ENCODE results near the gene NDUFB2. TPM values are rescaled to one million over a fixed set of nuclear protein-coding genes. Genes with fewer than 3 reads are reported as not detected.

Gene NDUFB2
- total RNA-seq, 1 experiment from 2014 or later, result 296 TPM

DNA sequence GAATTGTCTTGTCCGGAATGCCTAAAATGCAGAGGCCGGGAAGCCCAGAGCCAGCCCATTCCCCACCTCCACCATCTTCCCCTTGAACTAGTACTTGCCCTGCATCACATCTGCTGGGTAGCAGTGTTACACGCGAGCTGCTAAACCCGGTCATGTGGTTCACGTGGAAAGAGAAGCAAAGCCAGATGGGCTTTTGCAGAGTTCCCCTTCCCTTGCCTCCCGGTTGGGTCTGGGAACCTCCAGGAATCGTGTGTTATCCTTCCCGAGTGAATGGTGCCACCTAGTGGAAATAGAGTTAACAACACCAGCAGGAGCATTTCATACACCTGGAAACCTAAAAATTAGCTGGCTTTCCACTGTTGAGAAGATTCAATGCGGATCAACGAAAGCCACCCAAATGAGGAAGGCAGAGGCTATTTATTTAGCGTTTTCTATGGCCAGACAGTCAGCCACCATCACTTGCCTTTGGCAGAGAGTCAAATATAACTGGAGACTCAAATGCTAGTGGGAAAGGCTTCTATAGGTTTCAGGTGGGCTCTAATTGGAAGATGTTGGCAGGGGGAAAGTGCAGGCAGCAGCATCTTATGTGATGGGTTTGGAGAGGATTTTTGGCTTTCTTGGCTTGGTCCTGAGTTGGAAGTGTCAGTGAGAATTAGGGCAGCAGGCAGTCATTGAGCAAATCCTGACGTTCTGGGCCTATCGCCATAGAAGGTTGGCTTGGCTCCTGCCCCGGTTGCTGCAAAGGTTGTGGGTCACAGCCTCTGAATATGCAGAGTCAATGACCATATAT, 43.0 kb upstream of the NDUFB2 start:
- peak; percentile 87 for DNase-seq
- H3K9ac ChIP-seq (ENCODE audit: low read length), result no peak overlapping the region

GRCh38 chr7:140654109-140654387, 42.5 kb upstream of the NDUFB2 start:
- Histone ChIP-seq H4K20me1 (ENCODE audit: low read length) (no peaks in the 10 kb centered on the region), H3K79me2 (ENCODE audit: low read length) (no peaks in the 10 kb centered on the region), H3K4me3 (ENCODE audit: low read length) (no peak overlapping the region), H3K9me3 (ENCODE audit: low read length) (no peaks in the 10 kb centered on the region), H3K9ac (ENCODE audit: low read length) (no peak overlapping the region), H3F3A (ENCODE audit: low read length, unreplicated experiment) (no peaks in the 10 kb centered on the region), H3K27me3 (ENCODE audit: low read length) (no peaks in the 10 kb centered on the region), H2AFZ (ENCODE audit: low read length) (no peak overlapping the region), H3K9me2 (replicated peaks; ENCODE audit: low read length) (no peaks in the 10 kb centered on the region), H3K27ac (ENCODE audit: low read length) (no peak overlapping the region), H3K4me1 (ENCODE audit: insufficient read depth, low read length) (peaks cover 26% of the 10 kb centered on the region), H3K4me2 (ENCODE audit: low read length) (no peak overlapping the region), H3K36me3 (ENCODE audit: low read depth, low read length) (no peaks in the 10 kb centered on the region)
- no TSS peak for BruUV-seq (replicated peaks)
- POLR2A ChIA-PET (ENCODE audit: unreplicated experiment), result no interaction called here
- intact Hi-C loops (cut with micrococcal nuclease), result loop anchor here (5.0 kb wide), 1 partner anchor 47 kb away; no protein-coding TSS in a partner anchor
- DNase-seq (no peak), ATAC-seq (no peak)
- TF ChIP-seq EZH2 (IDR thresholded peaks at IDR 0.05; ENCODE audit: low read length, unreplicated experiment) (no peak), EZH2phosphoT487 (IDR thresholded peaks at IDR 0.05; ENCODE audit: borderline replicate concordance, low read length) (no peak), CTCF (conservative IDR thresholded peaks at IDR 0.05; ENCODE audit: low read depth, low read length) (no peak)
- CTCF ChIA-PET, result interaction anchor here (0.6 to 1.2 kb wide), 6 partner anchors 134 to 360 kb away, joined by 3 to 22 read pairs (median 4); no protein-coding TSS in a partner anchor

More for the DNA sequence above, 43.0 kb upstream of the NDUFB2 start:
- CTCF ChIA-PET, result interaction anchor here (0.5 to 1.2 kb wide), 7 partner anchors 134 to 361 kb away, joined by 3 to 22 read pairs (median 4); no protein-coding TSS in a partner anchor
- intact Hi-C loops (cut with micrococcal nuclease), result loop anchor here (1.0 to 5.0 kb wide), 3 partner anchors 46 to 178 kb away; no protein-coding TSS in a partner anchor
- Histone ChIP-seq H3K4me3 (ENCODE audit: low read length) (no peak overlapping the region), H3K79me2 (ENCODE audit: low read length) (no peaks in the 10 kb centered on the region), H2AFZ (ENCODE audit: low read length) (peak overlapping the region; percentile 66), H3K9me2 (replicated peaks; ENCODE audit: low read length) (no peaks in the 10 kb centered on the region), H3K9me3 (ENCODE audit: low read length) (no peaks in the 10 kb centered on the region), H3K4me2 (ENCODE audit: low read length) (no peak overlapping the region), H3K4me1 (ENCODE audit: insufficient read depth, low read length) (peaks cover 26% of the 10 kb centered on the region), H3K36me3 (ENCODE audit: low read depth, low read length) (no peaks in the 10 kb centered on the region), H3K27me3 (ENCODE audit: low read length) (no peaks in the 10 kb centered on the region), H3K27ac (ENCODE audit: low read length) (no peak overlapping the region), H4K20me1 (ENCODE audit: low read length) (no peaks in the 10 kb centered on the region), H3F3A (ENCODE audit: low read length, unreplicated experiment) (no peaks in the 10 kb centered on the region)
- BruUV-seq (replicated peaks), result no TSS peak
- POLR2A ChIA-PET (ENCODE audit: unreplicated experiment), result no interaction called here
- peak; percentile 68 for ATAC-seq
- TF ChIP-seq CTCF (conservative IDR thresholded peaks at IDR 0.05; ENCODE audit: low read depth, low read length) (peak; percentile 90), EZH2phosphoT487 (IDR thresholded peaks at IDR 0.05; ENCODE audit: borderline replicate concordance, low read length) (no peak)

- Histone ChIP-seq H3K79me2 (ENCODE audit: low read length) (no peaks in the 10 kb centered on the region), H3K4me1 (ENCODE audit: insufficient read depth, low read length) (peaks cover 22% of the 10 kb centered on the region), H3K4me2 (ENCODE audit: low read length) (no peak overlapping the region), H3K9me3 (ENCODE audit: low read length) (no peaks in the 10 kb centered on the region), H3K27ac (ENCODE audit: low read length) (no peak overlapping the region), H2AFZ (ENCODE audit: low read length) (no peak overlapping the region), H3K36me3 (ENCODE audit: low read depth, low read length) (no peaks in the 10 kb centered on the region), H3K9ac (ENCODE audit: low read length) (no peak overlapping the region), H3F3A (ENCODE audit: low read length, unreplicated experiment) (no peaks in the 10 kb centered on the region), H3K4me3 (ENCODE audit: low read length) (no peak overlapping the region), H3K9me2 (replicated peaks; ENCODE audit: low read length) (no peaks in the 10 kb centered on the region), H4K20me1 (ENCODE audit: low read length) (no peaks in the 10 kb centered on the region), H3K27me3 (ENCODE audit: low read length) (no peaks in the 10 kb centered on the region)
- ChIA-PET POLR2A (ENCODE audit: unreplicated experiment) (no interaction called here), CTCF (no interaction called here)
- DNase-seq, result no peak
- no TSS peak for BruUV-seq (replicated peaks)
- no peak for ATAC-seq
- TF ChIP-seq CTCF (conservative IDR thresholded peaks at IDR 0.05; ENCODE audit: low read depth, low read length) (no peak), EZH2 (IDR thresholded peaks at IDR 0.05; ENCODE audit: low read length, unreplicated experiment) (no peak), EZH2phosphoT487 (IDR thresholded peaks at IDR 0.05; ENCODE audit: borderline replicate concordance, low read length) (no peak)
- intact Hi-C loops (cut with micrococcal nuclease), result loop anchor here (5.0 kb wide), 2 partner anchors 47 to 257 kb away; partner anchors contain the start of gene SLC37A3
Observed at GRCh38 chr7:140654661-140655060, 41.8 kb upstream of the NDUFB2 start.
